Kidney epithelial cell (primary cell): ENCODE measurements around the gene GLRX5. TPM values are rescaled to one million over a fixed set of nuclear protein-coding genes. Genes with fewer than 3 reads are reported as not detected.

Experiments
- DNase-seq: peaks from one replicate; pipeline ENCODE4 v3.0.0-alpha.2; 2010; ENCODE audit warnings: low read depth
- H3K27me3 ChIP-seq: 2 replicates; pipeline ENCODE4 v1.6.0; 2011; ENCODE audit warnings: low read length; ENCODE audit not compliant: control insufficient read depth, insufficient read depth
- H3K36me3 ChIP-seq: 2 replicates; pipeline ENCODE4 v1.5.1; 2011; ENCODE audit warnings: low read length; ENCODE audit not compliant: control insufficient read depth, insufficient read depth
- H3K4me3 ChIP-seq: 2 replicates; pipeline ENCODE4 v1.5.1; 2011; ENCODE audit warnings: low read depth, mild to moderate bottlenecking, control low read depth, low read length
- total RNA-seq: library from RNA; depleted of rRNA; stranded (reverse); fragments of >200 nt; gene quantifications from 2 replicates; pipeline ENCODE4 v1.2.3, GENCODE V29; 2015
- TF ChIP-seq, protein P1 (sequence below): IDR thresholded peaks from 2 replicates; pipeline ENCODE4 v1.5.1; 2011; ENCODE audit warnings: mild to moderate bottlenecking, moderate library complexity, low read length, control low read depth, inconsistent platforms; ENCODE audit not compliant: insufficient read depth, poor library complexity, severe bottlenecking

The GLRX5 gene
- total RNA-seq, 1 donor from 2014 or later = 48.3 TPM

- H3K27me3 ChIP-seq = no peaks in the 10 kb centered on the region
- H3K4me3 ChIP-seq = no peak overlapping the region
- H3K36me3 ChIP-seq = no peaks in the 10 kb centered on the region
- TF ChIP-seq, protein P1, sequence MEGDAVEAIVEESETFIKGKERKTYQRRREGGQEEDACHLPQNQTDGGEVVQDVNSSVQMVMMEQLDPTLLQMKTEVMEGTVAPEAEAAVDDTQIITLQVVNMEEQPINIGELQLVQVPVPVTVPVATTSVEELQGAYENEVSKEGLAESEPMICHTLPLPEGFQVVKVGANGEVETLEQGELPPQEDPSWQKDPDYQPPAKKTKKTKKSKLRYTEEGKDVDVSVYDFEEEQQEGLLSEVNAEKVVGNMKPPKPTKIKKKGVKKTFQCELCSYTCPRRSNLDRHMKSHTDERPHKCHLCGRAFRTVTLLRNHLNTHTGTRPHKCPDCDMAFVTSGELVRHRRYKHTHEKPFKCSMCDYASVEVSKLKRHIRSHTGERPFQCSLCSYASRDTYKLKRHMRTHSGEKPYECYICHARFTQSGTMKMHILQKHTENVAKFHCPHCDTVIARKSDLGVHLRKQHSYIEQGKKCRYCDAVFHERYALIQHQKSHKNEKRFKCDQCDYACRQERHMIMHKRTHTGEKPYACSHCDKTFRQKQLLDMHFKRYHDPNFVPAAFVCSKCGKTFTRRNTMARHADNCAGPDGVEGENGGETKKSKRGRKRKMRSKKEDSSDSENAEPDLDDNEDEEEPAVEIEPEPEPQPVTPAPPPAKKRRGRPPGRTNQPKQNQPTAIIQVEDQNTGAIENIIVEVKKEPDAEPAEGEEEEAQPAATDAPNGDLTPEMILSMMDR = no peak
- no peak for DNase-seq
Observed at GRCh38 chr14:95502381-95502950, 32.4 kb upstream of the GLRX5 start.

GRCh38 chr14:95503365-95504134 lies 31.3 kb upstream of the GLRX5 start:
- TF ChIP-seq, protein P1 = no peak
- H3K27me3 ChIP-seq = no peaks in the 10 kb centered on the region
- H3K4me3 ChIP-seq = no peak overlapping the region
- no peak for DNase-seq
- H3K36me3 ChIP-seq = no peaks in the 10 kb centered on the region

DNA sequence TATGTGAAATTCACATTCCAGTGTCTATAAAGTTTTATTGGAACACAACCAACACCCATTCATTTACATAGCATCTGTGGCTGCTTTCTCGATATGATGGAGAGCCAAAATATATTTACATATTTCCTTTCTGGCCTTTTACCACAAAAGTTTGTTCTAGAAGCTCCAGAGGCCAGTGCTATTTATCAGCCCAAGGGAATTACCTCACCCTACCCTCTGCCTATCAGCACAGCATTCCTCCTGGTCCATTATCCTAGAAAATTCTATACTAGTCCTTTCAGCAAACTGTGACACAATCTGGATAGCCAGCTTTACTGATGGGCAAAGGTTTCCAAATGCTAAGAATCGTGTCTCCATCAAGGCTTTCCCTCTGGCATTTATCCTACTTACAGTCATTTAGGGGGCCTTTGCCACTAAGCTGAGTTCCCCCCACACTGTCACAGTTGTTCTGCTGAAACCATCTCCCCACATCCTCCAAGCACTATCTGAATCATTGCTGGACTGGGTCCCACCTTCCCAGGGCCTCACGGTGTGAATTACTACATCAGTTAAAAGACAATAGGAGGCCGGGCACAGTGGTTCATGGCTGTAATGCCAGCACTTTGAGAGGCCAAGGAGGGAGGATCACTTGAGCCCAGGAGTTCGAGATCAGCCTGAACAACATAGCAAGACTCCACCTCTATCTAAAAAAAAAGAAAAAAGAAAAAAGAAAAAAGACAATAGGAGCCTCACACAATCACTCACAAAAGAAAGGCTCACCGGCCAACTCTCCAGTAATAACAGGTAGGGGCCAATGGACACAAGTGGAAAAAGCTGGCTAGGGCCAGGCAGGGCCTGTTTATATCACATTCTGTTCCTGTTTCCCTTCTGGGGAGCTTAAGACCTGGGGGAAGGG lies 30.5 kb upstream of the GLRX5 start:
- H3K36me3 ChIP-seq = no peaks in the 10 kb centered on the region
- TF ChIP-seq, protein P1 = no peak
- no peak overlapping the region for H3K4me3 ChIP-seq
- peaks cover 4% of the 10 kb centered on the region for H3K27me3 ChIP-seq
- no peak for DNase-seq

DNA sequence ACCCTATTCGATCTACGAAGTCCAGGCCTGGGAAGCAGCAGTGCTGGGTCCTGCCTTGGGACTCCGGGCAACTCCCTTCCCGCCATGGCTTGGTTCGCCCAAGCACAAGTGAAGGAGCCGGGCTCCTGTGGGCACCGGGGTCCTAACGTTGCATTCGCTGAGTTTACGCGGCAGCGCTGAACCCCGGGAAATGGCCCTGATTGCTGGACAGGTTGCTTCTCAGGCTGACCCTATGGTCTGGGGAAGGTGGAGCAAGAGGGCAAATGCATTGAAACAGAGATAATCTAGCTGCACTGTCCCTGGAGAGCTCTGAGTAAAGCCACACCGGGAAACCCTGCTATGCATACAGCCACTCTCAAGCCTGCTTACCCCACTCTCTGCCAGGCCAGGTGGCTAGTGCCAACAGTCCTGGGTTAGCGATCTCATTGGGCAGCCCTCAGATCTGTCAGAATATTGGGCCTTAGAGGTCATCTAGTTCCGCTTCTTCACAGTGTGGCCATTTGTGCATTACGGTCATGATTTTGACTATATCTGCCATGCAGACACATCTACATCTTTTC lies 29.7 kb upstream of the GLRX5 start:
- Histone ChIP-seq H3K36me3 (no peaks in the 10 kb centered on the region), H3K27me3 (peaks cover 4% of the 10 kb centered on the region), H3K4me3 (no peak overlapping the region)
- TF ChIP-seq, protein P1 = no peak
- no peak for DNase-seq

DNA sequence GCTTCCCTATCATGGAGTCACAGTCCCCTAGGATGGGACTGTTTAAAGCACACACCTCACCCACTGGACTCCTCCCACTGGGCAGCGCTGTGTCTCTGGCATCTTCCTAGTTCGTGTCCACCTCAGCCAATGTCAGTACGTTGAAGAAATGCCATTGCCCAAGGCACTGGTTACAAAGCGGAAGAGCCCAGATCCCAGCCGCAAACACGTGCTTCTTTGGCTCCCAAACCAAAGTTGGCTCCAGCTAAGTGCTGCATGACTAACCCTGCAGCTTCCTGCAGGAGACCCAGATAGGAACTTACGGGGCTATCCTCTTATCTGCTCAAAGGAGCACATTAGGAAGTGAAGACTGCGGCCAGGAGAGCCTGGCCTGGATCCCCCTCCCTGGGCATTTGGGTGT lies 27.7 kb upstream of the GLRX5 start:
- Histone ChIP-seq H3K36me3 (no peaks in the 10 kb centered on the region), H3K4me3 (no peak overlapping the region), H3K27me3 (peaks cover 4% of the 10 kb centered on the region)
- TF ChIP-seq, protein P1 = no peak
- DNase-seq = no peak
